ENCODE measurements around the gene SPRR2B. TPM values are rescaled to one million over a fixed set of nuclear protein-coding genes. Genes with fewer than 3 reads are reported as not detected.
"Not testable (repeated sequence)": the region's sequence is repeated elsewhere in the genome, so short reads cannot be mapped to it uniquely, and the experiment has no call there.

Gene SPRR2B
- polyA plus RNA-seq, 1 donor from 2014 or later: not detected

DNA sequence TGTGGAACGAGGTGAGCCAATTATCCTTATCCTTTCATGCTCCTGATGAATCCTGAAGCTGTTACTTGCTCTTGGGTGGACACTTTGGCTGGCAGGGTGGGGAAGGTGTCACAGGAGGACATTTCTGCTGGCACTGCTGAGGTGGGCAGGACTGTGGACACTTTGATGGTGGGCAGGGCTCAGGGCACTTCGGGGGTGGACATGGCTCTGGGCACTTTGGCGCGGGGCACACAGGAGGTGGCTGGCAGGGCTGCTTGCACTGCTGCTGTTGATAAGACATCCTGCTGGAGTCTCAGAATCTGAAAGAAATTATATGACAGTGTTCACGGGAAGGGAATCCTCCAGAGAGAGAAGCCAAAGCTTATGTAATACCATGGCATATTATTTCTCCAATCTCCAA is 41.0 kb upstream of the SPRR2B start:
- not testable (repeated sequence) for H3K9me3 ChIP-seq (ENCODE audit: low read length); H3K79me2 ChIP-seq (replicated peaks; ENCODE audit: insufficient read depth, low read length); H2AFZ ChIP-seq (ENCODE audit: low read depth, low read length); H3F3A ChIP-seq (ENCODE audit: insufficient read depth, low read length, poor library complexity, severe bottlenecking); H3K36me3 ChIP-seq (ENCODE audit: insufficient read depth, low read length); H3K27me3 ChIP-seq (ENCODE audit: insufficient read depth, low read depth, low read length); H3K4me3 ChIP-seq (ENCODE audit: low read length); H3K27ac ChIP-seq (ENCODE audit: low read length); H3K9me2 ChIP-seq (ENCODE audit: insufficient read depth, low read length); H3K4me2 ChIP-seq (ENCODE audit: low read length); H4K20me1 ChIP-seq (ENCODE audit: insufficient read depth); H3K9ac ChIP-seq (ENCODE audit: low read length)

DNA sequence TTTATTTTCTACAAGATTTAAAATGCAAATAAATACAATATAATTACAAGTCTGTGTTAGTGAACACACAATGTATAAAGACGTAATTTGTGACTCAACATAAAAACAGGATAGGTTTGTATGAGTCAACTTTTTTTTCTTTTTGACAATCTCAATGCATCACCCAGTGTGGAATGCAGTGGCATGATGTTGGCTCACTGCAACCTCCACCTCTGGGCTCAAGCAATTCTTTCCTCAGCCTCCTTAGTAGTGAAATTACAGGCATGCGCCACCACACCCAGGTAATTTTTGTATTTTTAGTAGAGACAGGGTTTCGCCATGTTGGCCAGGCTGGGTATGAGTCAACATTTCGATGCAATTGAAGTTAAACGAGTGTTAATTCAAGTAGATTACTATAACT is 28.8 kb upstream of the SPRR2B start:
- Histone ChIP-seq H2AFZ (ENCODE audit: low read depth, low read length) (no peak overlapping the region), H3K36me3 (ENCODE audit: insufficient read depth, low read length) (no peaks in the 10 kb centered on the region)

DNA sequence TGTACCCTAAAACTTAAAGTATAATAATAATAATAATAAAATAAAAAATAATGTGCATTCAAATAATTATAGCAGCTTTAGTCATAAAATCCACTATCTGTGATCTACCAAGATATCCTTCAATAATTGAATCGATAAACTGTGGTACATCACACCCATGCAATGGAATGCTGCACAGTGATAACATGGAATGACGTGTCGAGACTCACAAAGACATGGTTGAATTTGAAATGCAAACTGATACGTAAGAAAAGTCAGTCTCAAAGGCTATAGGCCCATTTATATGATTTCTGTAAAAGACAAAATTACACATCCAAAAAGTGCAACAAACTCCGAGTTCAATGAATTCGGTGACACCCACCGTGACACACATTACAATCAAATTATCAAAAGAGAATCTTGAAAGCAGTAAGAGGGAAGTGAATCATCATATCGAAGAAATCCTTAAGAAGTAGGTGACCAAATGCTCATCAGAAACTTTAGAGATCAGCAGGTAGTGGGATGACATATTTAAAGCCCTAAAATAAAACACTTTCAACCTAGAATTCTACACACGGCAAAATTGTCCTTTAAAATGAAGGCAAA is 28.1 kb upstream of the SPRR2B start:
- Histone ChIP-seq H3K79me2 (replicated peaks; ENCODE audit: insufficient read depth, low read length) (no peaks in the 10 kb centered on the region), H3K27me3 (ENCODE audit: insufficient read depth, low read depth, low read length) (no peaks in the 10 kb centered on the region), H3K9me2 (ENCODE audit: insufficient read depth, low read length) (no peaks in the 10 kb centered on the region), H3K9ac (ENCODE audit: low read length) (no peak overlapping the region), H3F3A (ENCODE audit: insufficient read depth, low read length, poor library complexity, severe bottlenecking) (no peaks in the 10 kb centered on the region), H3K4me3 (ENCODE audit: low read length) (no peak overlapping the region), H3K36me3 (ENCODE audit: insufficient read depth, low read length) (no peaks in the 10 kb centered on the region), H3K9me3 (ENCODE audit: low read length) (no peaks in the 10 kb centered on the region), H3K4me2 (ENCODE audit: low read length) (no peak overlapping the region), H3K27ac (ENCODE audit: low read length) (no peak overlapping the region), H4K20me1 (ENCODE audit: insufficient read depth) (no peaks in the 10 kb centered on the region), H2AFZ (ENCODE audit: low read depth, low read length) (no peak overlapping the region)
- TF ChIP-seq TAF1 (IDR thresholded peaks at IDR 0.05; ENCODE audit: low read depth) (no peak), EP300 (conservative IDR thresholded peaks at IDR 0.05; ENCODE audit: poor library complexity, severe bottlenecking) (no peak), RAD21 (conservative IDR thresholded peaks at IDR 0.05) (no peak), POLR2AphosphoS5 (IDR thresholded peaks at IDR 0.05) (no peak), EZH2 (IDR thresholded peaks at IDR 0.05; ENCODE audit: borderline replicate concordance, insufficient read depth, low read length, poor library complexity, severe bottlenecking) (no peak), MXI1 (conservative IDR thresholded peaks at IDR 0.05; ENCODE audit: poor library complexity, severe bottlenecking) (no peak), REST (IDR thresholded peaks at IDR 0.05; ENCODE audit: borderline replicate concordance) (no peak), SMC3 (conservative IDR thresholded peaks at IDR 0.05; ENCODE audit: poor library complexity) (no peak)
- TF ChIP-seq, protein P1, sequence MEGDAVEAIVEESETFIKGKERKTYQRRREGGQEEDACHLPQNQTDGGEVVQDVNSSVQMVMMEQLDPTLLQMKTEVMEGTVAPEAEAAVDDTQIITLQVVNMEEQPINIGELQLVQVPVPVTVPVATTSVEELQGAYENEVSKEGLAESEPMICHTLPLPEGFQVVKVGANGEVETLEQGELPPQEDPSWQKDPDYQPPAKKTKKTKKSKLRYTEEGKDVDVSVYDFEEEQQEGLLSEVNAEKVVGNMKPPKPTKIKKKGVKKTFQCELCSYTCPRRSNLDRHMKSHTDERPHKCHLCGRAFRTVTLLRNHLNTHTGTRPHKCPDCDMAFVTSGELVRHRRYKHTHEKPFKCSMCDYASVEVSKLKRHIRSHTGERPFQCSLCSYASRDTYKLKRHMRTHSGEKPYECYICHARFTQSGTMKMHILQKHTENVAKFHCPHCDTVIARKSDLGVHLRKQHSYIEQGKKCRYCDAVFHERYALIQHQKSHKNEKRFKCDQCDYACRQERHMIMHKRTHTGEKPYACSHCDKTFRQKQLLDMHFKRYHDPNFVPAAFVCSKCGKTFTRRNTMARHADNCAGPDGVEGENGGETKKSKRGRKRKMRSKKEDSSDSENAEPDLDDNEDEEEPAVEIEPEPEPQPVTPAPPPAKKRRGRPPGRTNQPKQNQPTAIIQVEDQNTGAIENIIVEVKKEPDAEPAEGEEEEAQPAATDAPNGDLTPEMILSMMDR (IDR thresholded peaks at IDR 0.05; ENCODE audit: poor library complexity, severe bottlenecking): no peak

More for the DNA sequence above, 28.8 kb upstream of the SPRR2B start:
- H3F3A ChIP-seq (ENCODE audit: insufficient read depth, low read length, poor library complexity, severe bottlenecking): no peaks in the 10 kb centered on the region
- no peaks in the 10 kb centered on the region for H3K9me2 ChIP-seq (ENCODE audit: insufficient read depth, low read length)
- H3K4me2 ChIP-seq (ENCODE audit: low read length): no peak overlapping the region
- no peaks in the 10 kb centered on the region for H3K27me3 ChIP-seq (ENCODE audit: insufficient read depth, low read depth, low read length)
- no peaks in the 10 kb centered on the region for H3K79me2 ChIP-seq (replicated peaks; ENCODE audit: insufficient read depth, low read length)
- no peaks in the 10 kb centered on the region for H4K20me1 ChIP-seq (ENCODE audit: insufficient read depth)
- no peak overlapping the region for H3K9ac ChIP-seq (ENCODE audit: low read length)
- no peak overlapping the region for H3K27ac ChIP-seq (ENCODE audit: low read length)
- no peaks in the 10 kb centered on the region for H3K9me3 ChIP-seq (ENCODE audit: low read length)
- TF ChIP-seq EP300 (conservative IDR thresholded peaks at IDR 0.05; ENCODE audit: poor library complexity, severe bottlenecking): no peak
- TF ChIP-seq MXI1 (conservative IDR thresholded peaks at IDR 0.05; ENCODE audit: poor library complexity, severe bottlenecking): no peak
- TF ChIP-seq, protein P1 (IDR thresholded peaks at IDR 0.05; ENCODE audit: poor library complexity, severe bottlenecking): no peak
- TF ChIP-seq POLR2AphosphoS5 (IDR thresholded peaks at IDR 0.05): no peak
- no peak for TF ChIP-seq EZH2 (IDR thresholded peaks at IDR 0.05; ENCODE audit: borderline replicate concordance, insufficient read depth, low read length, poor library complexity, severe bottlenecking)
- TF ChIP-seq SMC3 (conservative IDR thresholded peaks at IDR 0.05; ENCODE audit: poor library complexity): no peak
- H3K4me3 ChIP-seq (ENCODE audit: low read length): no peak overlapping the region
